Measurements from ENCODE around the gene PLEKHH2.

Gene PLEKHH2

GRCh38 chr2:43814711-43815110 lies 177.7 kb downstream of the PLEKHH2 start:
- Mint-ChIP-seq H3K36me3 (ENCODE audit: low read depth) (no peaks in the 10 kb centered on the region), H3K4me3 (no peak overlapping the region), H3K27ac (no peak overlapping the region), H3K4me1 (ENCODE audit: low read depth) (peaks cover 12% of the 10 kb centered on the region), H3K27me3 (peaks cover under 1% of the 10 kb centered on the region), H3K9me3 (no peaks in the 10 kb centered on the region)

All from stimulated activated naive CD8-positive, alpha-beta T cell treated with anti-CD3 and anti-CD28 coated beads, Interleukin-15, Interleukin-2, amounts not matched to agents 100 ng/mL and 50 ng/mL, for 24 hours (primary cell).